ENCODE data around the gene LRR1.

- TF ChIP-seq, protein P1, sequence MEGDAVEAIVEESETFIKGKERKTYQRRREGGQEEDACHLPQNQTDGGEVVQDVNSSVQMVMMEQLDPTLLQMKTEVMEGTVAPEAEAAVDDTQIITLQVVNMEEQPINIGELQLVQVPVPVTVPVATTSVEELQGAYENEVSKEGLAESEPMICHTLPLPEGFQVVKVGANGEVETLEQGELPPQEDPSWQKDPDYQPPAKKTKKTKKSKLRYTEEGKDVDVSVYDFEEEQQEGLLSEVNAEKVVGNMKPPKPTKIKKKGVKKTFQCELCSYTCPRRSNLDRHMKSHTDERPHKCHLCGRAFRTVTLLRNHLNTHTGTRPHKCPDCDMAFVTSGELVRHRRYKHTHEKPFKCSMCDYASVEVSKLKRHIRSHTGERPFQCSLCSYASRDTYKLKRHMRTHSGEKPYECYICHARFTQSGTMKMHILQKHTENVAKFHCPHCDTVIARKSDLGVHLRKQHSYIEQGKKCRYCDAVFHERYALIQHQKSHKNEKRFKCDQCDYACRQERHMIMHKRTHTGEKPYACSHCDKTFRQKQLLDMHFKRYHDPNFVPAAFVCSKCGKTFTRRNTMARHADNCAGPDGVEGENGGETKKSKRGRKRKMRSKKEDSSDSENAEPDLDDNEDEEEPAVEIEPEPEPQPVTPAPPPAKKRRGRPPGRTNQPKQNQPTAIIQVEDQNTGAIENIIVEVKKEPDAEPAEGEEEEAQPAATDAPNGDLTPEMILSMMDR (IDR thresholded peaks at IDR 0.05; ENCODE audit: poor library complexity): no peak
- no peak for TF ChIP-seq EZH2 (IDR thresholded peaks at IDR 0.05; ENCODE audit: borderline replicate concordance)
These were observed 49.3 kb upstream of the LRR1 start for GRCh38 chr14:49549446-49549845.
